GM18508 (cell line): ENCODE measurements around the gene PTPRR.

Experiments
- ATAC-seq: cut with Tn5 transposase; IDR thresholded peaks from one replicate; pipeline ENCODE4 v1.9.1; 2021; ENCODE audit warnings: moderate number of reproducible peaks; ENCODE audit not compliant: insufficient read depth, unreplicated experiment

PTPRR gene, protein sequence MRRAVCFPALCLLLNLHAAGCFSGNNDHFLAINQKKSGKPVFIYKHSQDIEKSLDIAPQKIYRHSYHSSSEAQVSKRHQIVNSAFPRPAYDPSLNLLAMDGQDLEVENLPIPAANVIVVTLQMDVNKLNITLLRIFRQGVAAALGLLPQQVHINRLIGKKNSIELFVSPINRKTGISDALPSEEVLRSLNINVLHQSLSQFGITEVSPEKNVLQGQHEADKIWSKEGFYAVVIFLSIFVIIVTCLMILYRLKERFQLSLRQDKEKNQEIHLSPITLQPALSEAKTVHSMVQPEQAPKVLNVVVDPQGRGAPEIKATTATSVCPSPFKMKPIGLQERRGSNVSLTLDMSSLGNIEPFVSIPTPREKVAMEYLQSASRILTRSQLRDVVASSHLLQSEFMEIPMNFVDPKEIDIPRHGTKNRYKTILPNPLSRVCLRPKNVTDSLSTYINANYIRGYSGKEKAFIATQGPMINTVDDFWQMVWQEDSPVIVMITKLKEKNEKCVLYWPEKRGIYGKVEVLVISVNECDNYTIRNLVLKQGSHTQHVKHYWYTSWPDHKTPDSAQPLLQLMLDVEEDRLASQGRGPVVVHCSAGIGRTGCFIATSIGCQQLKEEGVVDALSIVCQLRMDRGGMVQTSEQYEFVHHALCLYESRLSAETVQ

DNA sequence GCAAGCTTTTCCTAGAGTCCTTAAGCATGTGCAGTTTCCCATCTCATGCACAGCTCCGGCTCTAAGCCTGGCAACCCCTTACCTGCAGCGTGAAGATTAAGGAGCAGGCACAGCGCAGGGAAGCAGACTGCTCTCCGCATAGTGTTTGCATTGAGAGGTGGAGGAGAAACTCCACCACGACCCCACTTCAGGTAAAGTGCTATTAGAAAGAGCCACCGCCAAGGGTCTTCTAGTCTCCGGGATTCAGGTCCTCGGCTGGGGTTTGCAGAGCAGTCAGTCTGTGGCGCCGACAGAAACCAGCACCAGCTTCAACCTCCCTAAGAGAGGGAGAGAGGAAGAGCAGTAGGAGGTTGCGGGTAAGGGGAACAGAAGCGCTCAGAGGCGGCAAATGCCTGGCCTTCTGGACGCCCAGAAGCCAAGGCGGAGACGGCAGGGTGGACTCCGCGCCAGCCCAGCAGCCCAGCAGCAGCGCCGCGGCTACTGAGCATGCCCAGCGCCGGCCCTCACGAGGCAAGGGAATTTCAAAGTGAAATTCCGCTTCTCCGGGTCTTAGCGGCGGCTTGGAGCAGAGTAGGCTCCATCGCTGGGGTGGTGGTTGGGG, at the start of gene PTPRR:
TSS of gene PTPRR (minus strand) at position 488 of the 601 bp plus-strand sequence. CDS start at position 140, 348 bp downstream.
- ATAC-seq = no peak

DNA sequence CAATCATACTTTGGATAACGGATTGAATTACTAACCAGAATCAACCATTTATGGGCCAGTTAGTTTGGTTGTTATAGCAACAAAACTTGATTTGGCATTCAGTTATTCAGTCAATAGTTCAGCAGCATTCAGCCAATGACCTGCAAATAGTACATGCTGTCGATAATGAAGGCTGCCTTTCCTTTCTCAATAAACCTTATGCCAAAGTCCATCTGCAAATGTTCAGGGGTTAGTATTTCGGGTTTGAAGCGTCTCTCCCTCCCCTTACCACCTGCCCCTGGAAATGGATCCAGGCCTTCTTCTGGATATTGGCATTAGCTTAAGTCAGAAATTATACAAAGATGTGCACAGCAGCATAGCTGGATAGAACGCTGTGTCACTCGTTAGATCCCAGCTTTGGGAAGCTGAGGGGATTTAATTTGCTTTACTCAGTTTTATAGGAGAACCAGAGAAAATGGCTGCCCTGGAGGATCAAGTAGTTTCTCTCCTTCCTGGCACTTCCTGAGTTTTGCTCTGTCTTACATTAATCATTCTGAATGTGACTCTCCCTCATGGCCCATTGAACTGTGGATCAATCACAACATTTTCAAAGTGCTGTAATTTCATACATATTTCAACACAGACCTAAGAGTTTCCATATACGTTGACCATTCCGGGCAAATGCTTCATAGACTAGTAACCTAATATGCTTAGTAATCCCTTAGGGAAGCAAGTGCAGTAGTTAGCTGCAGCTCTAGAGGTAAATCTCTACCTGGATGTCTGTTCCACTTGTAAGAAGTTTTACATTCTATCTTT, 46.7 kb upstream of the PTPRR start:
- no peak for ATAC-seq

DNA sequence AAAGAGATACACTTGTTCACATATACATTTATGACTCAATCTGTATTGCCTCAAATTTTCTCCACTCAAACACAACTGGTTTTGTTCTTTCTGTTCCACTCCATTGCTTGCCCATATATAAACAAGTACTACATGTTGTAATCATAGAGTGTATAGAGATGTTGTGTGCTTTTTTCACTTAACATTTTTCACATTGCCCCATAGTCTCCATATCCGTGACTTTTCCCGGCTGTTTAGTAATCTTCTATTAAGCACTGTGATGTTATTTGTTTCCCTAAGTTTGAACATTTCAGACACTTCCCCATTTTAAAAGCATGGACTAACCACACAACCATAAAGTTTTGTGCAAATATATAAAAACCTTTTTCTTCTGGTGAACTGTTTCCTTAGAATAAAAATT, 45.5 kb upstream of the PTPRR start:
- no peak for ATAC-seq

DNA sequence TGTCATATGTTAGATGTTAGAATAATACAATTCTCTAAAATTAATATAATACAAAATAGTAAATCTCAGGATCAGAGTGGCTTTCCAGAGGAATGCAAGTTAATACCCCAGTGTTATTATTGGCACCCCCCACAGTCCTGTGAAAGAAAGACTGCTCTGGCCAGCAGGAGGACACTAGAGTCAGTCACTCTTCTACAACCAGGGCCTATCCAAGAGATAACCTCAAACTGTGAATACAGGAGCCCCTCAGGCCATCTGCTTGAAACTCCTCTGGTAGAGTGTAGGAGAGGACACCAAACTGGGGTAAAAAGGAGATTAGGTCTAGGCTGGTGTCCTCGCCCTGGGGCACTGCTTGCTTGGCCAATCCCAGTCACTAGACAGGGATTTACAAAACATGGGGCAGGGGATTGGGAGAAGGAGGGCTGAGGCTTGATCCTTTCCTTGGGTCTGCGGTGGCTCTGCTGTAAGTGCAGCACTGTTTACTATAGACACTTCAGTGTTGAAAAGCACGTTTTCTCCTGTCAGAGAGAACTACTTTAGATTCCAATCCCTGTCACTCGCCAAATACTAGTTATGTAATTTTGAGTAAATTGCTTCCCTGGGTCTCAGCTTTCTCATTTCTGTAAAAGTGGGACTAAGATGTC, 44.5 kb upstream of the PTPRR start:
- ATAC-seq = no peak

DNA sequence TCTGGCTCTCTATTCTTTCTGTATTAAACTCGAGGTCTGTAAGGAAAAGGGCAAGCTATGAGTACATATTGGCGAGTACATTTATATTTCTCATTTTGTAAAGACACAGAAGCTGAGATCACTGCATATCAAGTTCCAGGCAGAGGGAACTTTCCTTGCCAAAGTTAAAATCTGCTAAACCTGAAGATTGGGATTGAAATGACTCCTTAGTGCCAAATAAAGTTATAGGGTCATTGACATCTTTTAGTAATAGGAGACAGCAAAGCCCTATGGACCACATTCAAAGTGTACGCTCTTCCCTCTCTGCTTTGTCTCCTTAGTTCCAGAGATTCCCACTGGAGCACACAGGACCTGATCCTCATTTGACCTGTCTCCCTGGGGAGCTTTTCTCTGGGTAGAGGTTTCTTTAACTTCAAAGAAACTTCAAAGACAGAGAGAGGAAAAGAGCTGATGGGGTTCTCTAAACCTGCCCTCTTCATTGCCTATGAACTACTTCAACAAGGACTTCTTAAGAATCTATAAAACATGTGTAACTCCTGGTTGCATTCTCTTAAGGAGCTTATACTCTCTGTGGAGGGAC, 42.6 kb upstream of the PTPRR start:
- ATAC-seq = no peak

DNA sequence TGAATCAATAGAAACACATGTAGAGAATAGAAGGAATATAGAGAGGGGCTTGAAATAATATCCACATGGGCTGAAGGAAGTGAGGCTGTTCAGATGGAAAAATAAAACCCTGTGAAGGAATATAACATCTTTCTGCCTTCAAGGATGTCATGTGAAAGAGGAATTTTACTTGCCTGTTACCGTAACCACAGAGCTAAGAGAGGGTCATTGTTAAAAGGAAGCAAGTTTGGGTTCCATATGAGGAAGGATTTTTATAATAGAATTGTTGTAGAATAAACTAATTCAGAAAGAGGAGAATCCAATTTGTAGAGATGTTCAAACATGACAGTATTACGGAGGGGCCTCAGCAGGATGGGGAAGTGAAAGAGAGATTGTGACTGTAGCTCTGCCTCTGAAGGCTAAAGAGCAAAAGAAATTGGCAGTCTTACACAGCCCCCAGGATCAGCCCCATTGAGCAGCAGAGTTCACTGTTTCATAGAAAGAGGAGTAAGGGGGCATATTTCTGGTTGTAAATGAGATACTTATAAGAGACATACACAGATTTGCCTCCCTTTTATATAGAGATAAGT, 41.8 kb upstream of the PTPRR start:
- no peak for ATAC-seq

DNA sequence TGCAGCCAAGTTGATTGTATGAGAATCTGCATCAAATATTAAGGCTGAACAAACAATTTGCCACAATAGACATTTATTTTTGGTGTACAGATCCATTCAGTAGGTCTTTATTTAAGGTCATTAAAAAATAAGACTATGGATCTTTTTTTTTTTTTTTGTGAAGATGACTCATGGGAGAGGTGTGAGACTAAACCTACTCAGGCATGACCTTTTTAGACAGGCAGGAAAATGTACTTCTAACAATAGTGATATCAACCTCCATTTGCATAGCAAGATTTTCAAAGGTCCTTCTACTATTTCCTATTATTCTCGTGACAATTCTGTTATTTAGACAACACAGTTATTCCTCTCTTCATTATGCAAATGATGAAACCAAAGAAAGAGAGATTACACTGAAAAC, 39.9 kb upstream of the PTPRR start:
- no peak for ATAC-seq

DNA sequence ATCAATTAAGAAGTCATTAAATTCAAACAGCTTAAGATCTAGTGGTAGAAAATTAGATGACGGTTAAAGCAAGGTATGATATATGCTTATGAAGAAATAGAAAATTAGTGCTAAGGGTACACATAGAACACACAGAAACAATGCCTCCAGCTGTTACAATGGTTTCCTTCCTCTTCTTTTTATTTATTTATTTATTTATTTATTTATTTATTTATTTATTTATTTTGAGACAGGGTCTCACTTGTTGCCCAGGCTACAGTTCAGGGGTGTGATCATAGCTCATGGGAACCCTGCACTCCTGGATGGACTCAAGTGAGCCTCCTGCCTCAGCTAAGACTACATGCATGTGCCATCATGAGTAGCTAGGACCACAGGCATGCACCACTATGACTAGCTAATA, 34.9 kb upstream of the PTPRR start:
- ATAC-seq = no peak

DNA sequence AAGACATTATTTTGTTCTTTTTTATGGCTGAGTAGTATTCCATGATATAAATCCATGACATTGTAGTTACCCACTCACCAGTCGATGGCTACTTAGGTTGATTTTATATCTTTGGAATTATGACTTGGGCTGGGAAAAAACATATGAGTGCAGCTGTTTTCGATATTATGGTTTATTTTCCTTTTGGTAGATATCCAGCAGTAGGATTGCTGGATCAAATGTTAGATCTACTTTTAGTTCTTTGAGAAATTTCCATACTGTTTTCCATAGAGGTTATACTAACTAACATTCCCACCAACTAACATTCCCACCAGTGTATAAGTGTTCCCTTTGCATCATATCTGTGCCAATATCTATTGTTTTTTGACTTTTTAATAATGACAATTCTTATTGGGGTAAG, 29.9 kb upstream of the PTPRR start:
- no peak for ATAC-seq

DNA sequence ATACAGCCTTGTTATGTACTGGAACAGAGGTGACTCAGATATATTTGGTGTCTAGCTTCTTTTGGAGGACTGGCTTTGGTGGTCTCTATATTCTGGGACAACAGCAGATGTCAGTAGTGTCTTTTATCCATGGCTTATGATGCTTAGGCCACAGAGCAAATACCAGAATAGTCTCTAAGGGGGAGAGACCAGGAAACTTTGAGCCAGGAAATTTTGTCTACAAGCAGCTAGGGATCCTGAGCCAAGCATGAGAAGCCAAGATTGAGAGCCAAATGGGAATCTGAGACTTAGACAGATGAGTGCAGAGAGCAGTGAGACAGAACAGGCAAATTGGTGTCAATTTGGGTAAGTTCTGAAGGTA, 28.4 kb upstream of the PTPRR start:
- no peak for ATAC-seq

DNA sequence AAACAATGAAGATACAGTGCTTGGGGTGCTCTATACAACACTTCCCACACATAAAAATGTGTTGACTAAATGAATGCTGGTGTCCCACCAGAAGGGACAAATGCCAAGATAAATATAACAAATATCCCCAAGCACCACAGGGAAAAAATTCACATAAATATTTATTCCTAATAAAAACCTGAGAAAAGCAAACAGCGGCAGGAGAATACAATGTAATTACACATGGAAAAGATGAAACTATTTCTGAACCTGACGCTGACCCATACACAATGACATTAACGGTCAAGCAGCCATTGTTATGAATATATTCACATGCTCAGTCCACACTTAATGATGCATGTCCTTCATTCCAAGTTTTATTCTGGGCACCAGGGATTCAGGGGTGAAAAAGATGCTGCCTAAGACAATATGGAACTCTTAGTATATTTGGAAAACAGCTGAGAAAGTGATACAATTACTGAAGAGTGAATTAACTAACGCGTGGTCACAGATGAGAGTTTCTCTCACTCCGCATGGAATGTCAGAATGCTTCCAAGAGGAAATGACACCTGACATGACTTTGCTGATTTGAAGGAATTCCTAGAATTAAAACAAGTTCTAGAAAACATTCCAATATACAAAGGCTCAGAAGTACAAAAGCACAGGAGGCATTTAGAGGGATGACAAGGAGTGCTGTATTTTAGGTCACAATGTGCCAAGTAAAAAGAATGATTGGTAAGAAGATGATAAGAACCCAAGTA, 27.9 kb upstream of the PTPRR start:
- ATAC-seq = no peak

DNA sequence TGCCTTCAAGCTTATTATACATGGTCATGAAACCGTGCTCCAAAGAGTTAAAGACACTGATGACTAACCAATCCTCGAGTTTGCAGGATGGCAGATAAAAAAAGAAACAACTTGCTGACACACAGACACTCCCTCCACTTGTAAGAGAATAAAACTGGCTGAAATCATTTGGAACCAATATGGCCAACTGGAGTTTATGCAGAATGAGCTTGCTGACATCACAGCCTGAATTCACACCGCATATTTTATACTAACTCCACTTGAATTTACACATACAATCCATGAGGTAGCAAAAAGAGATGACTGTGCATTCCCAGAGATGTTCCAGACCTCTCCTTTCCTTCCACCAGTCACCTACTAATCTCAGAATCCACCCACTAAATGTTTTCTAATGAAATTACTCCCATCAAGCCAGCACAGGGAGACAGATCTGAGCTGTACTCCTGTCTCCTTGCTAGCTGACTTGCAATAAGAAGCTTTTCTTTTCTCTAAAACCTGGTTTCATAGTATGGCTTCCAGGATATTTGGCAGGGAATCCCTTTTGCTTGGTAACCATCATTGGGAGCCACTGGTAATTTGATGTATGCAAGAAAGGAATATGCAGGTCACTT, 15.8 kb upstream of the PTPRR start:
- ATAC-seq = no peak

DNA sequence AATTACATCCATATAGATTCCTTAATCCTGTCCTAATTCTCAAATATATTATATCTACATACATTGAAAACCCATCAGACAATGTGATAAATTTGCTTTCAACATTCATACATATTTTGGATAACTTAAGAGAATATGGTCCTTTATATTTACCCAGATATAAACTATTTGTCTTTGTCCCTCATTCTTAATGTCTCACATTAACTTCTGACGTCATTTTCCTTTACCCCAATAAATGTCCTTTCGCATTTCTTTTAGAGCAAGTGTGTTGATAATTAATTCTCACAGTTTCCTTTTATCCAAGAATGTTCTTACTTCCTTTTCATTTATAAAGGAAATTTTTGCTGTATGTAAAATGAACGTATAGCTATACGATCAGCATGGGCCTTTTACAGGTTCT, 12.6 kb upstream of the PTPRR start:
- no peak for ATAC-seq

DNA sequence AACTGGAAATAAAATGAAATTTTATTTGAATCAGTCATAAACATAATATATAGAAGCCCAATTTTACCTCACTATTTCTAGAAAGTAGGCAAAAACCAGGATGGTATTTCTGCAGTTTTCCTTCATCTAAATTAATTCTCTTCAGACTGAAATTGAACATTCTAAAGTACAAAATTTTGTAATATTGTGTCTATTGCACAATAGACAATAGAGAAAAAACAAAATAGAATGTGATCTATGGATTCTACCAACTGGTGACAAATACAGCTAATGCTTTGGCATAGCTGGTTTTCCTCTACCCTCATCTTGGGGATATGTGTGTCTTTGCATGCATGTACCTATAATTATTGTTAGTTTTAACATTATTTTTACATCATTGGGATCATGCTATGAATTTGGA, 8.5 kb upstream of the PTPRR start:
- no peak for ATAC-seq

DNA sequence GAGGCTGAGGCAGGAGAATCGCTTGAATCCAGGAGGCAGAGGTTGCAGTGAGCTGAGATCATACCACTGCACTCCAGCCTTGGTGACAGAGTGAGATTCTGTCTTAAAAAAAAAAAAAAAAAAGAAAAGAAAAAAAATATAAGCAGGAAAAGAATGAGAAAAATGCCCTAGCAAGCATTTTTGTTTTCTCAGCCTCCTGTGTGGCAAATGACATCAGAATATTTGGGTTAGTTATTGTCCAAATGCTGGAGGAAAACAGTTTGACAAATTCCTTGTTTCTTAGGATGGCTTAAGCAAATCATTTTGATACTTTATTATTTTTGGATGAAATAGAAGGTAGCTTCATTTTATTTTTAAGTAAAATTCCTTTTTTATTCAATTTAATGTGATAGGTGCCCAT, 7.5 kb upstream of the PTPRR start:
- no peak for ATAC-seq

DNA sequence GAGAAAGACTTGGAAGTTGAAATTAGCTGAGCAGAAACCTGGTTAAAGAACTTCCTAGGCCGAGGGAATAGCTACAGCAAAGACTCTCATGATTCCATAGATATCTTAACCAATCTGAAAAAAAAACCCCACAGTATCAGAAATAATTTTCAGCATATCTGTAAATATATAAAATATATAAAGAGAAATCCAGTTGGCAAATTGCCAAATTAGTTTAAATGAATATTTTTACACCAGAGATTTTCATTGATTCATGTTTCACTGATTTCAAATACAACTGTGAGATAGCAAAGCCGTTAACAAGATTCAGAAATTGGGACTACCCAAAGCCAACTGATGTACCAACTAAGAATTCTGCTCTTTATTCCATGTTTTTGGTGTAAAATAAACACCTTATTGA, 6.8 kb upstream of the PTPRR start:
- ATAC-seq = no peak

DNA sequence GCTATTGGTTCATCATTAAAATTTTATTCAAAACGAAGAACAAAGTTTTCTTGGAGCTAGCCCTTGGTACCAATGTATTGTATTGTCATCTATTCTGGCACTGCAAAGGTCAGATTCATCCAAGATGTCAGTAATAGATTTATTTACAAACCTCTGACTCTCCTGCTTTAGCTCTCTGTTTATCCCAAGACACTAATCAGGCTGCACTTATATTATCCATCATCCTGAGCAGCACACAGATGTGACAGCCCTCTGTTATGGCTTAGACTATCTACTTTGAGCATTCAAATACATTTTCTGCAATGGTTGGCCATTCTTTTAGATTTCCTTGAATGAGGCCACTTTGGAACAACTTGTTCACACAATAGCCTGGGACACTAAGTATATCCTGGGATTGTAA, 5.0 kb upstream of the PTPRR start:
- no peak for ATAC-seq

DNA sequence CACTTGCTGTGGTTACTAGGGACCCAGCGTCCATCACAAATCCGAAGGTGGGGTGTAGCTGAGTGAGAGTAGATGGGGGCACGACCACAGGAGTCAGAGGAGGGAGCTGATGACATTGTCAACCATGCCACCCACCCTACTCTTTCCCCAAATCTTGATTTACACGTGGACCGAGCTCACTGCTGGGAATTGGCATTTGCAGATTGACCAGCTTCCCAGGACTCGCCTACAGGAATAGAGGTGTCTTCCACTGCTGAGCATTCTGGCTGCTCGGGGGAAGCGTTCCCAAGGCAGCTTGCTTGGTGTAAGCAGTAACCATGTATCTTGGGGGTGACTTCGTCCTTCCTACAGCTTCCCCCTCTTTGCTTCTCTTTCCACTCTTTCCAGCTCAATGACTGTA, 353 bp upstream of the PTPRR start:
- ATAC-seq = no peak

DNA sequence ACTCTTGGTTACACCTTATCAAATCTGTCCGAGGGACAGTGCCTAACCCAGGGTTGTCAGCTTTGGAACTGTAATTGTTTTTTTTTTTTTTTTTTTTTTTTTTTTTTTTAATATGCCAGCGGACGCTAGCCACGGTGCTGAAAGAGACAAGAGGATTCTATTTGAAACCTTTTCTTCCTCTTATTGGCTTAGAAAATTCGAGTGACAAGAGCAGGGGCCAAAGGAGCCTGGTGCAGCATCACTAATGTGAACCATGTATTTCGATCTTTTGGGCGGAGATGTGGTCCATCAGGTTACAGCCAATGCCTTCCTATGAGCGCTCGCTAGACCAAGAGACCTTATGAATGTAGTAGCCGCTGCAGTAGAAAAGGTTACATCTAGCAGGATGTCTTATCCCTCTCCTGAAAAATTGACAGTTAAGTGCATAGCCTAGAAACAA, 922 bp downstream of the PTPRR start:
- no peak for ATAC-seq
